ENCODE measurements around the gene MT1B. TPM values are rescaled to one million over a fixed set of nuclear protein-coding genes. Genes with fewer than 3 reads are reported as not detected.

Gene MT1B
- total and polyA plus RNA-seq, 9 of the 15 experiments (the other 6 are each of a cell fraction or from before 2014, with no cell fraction given), result not detected

GRCh38 chr16:56608043-56608875, 43.4 kb upstream of the MT1B start, which contains the start of gene MT2A (continued):
- peak; percentile 59; the same call in 1 of the 2 replicates for TF ChIP-seq ZBTB9 (CRISPR knock-in tag; IDR thresholded peaks at IDR 0.05)
- TF ChIP-seq GATAD2A (IDR thresholded peaks at IDR 0.05), result 0 out of 2 replicates have a peak, but pooled peaks have one; percentile 46
- TF ChIP-seq ELF2 (CRISPR knock-in tag; IDR thresholded peaks at IDR 0.05), result 0 out of 2 replicates have a peak, but pooled peaks have one; percentile 47
- no peak for TF ChIP-seq ZNF699 (CRISPR knock-in tag; IDR thresholded peaks at IDR 0.05; ENCODE audit: insufficient replicate concordance)
- TF ChIP-seq, protein P1, sequence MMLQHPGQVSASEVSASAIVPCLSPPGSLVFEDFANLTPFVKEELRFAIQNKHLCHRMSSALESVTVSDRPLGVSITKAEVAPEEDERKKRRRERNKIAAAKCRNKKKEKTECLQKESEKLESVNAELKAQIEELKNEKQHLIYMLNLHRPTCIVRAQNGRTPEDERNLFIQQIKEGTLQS (IDR thresholded peaks at IDR 0.05), result peak; percentile 74
- TF ChIP-seq, protein P1 (CRISPR knock-in tag; conservative IDR thresholded peaks at IDR 0.05), result peak; percentile 38; the same call in 1 of the 2 replicates
- peak; percentile 96 for TF ChIP-seq CTBP1 (IDR thresholded peaks at IDR 0.05; ENCODE audit: borderline replicate concordance)
- TF ChIP-seq, protein P2, sequence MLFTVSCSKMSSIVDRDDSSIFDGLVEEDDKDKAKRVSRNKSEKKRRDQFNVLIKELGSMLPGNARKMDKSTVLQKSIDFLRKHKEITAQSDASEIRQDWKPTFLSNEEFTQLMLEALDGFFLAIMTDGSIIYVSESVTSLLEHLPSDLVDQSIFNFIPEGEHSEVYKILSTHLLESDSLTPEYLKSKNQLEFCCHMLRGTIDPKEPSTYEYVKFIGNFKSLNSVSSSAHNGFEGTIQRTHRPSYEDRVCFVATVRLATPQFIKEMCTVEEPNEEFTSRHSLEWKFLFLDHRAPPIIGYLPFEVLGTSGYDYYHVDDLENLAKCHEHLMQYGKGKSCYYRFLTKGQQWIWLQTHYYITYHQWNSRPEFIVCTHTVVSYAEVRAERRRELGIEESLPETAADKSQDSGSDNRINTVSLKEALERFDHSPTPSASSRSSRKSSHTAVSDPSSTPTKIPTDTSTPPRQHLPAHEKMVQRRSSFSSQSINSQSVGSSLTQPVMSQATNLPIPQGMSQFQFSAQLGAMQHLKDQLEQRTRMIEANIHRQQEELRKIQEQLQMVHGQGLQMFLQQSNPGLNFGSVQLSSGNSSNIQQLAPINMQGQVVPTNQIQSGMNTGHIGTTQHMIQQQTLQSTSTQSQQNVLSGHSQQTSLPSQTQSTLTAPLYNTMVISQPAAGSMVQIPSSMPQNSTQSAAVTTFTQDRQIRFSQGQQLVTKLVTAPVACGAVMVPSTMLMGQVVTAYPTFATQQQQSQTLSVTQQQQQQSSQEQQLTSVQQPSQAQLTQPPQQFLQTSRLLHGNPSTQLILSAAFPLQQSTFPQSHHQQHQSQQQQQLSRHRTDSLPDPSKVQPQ (CRISPR knock-in tag; IDR thresholded peaks at IDR 0.05; ENCODE audit: borderline replicate concordance), result no peak
- TF ChIP-seq KDM2B (CRISPR knock-in tag; IDR thresholded peaks at IDR 0.05), result no peak
- peak; percentile 73; the same call in 1 of the 2 replicates for TF ChIP-seq L3MBTL2 (IDR thresholded peaks at IDR 0.05)
- peak; percentile 64; the same call in 1 of the 2 replicates for TF ChIP-seq ARID2 (IDR thresholded peaks at IDR 0.05)
- peak; percentile 84 for TF ChIP-seq ERF (CRISPR knock-in tag; IDR thresholded peaks at IDR 0.05)
- TF ChIP-seq ZNF134 (CRISPR knock-in tag; conservative IDR thresholded peaks at IDR 0.05), result 0 out of 2 replicates have a peak, but pooled peaks have one; percentile 43
- peak; percentile 60; the same call in 1 of the 2 replicates for TF ChIP-seq MTA3 (IDR thresholded peaks at IDR 0.05; ENCODE audit: borderline replicate concordance)
- TF ChIP-seq TEAD4 (IDR thresholded peaks at IDR 0.05; ENCODE audit: low read length), result 0 out of 2 replicates have a peak, but pooled peaks have one; percentile 8
- TF ChIP-seq TEAD4 (CRISPR knock-in tag; IDR thresholded peaks at IDR 0.05; ENCODE audit: borderline replicate concordance), result no peak
- TF ChIP-seq, protein P3, sequence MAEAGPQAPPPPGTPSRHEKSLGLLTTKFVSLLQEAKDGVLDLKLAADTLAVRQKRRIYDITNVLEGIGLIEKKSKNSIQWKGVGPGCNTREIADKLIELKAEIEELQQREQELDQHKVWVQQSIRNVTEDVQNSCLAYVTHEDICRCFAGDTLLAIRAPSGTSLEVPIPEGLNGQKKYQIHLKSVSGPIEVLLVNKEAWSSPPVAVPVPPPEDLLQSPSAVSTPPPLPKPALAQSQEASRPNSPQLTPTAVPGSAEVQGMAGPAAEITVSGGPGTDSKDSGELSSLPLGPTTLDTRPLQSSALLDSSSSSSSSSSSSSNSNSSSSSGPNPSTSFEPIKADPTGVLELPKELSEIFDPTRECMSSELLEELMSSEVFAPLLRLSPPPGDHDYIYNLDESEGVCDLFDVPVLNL (CRISPR knock-in tag; IDR thresholded peaks at IDR 0.05; ENCODE audit: low read depth), result 0 out of 2 replicates have a peak, but pooled peaks have one; percentile 40
- TF ChIP-seq MTF1 (CRISPR knock-in tag; IDR thresholded peaks at IDR 0.05; ENCODE audit: borderline replicate concordance), result peak; percentile 99
- TF ChIP-seq RFX7 (CRISPR knock-in tag; IDR thresholded peaks at IDR 0.05), result no peak
- TF ChIP-seq ARID1B (IDR thresholded peaks at IDR 0.05), result 0 out of 2 replicates have a peak, but pooled peaks have one; percentile 15
- peak; percentile 89 for TF ChIP-seq RB1 (IDR thresholded peaks at IDR 0.05; ENCODE audit: low read depth)
- no peak for TF ChIP-seq FUS (optimal IDR thresholded peaks at IDR 0.05; ENCODE audit: low read depth, low read length)
- no peak for TF ChIP-seq ZNF3 (CRISPR knock-in tag; IDR thresholded peaks at IDR 0.05)
